Measurements from ENCODE around the gene VMAC. TPM values are rescaled to one million over a fixed set of nuclear protein-coding genes. Genes with fewer than 3 reads are reported as not detected.

VMAC gene
- total and polyA plus RNA-seq, 2 of the 13 experiments (the other 11 are each of a cell fraction or from before 2014, with no cell fraction given), result 2.4 TPM

- no peak for TF ChIP-seq ZNF687 (CRISPR knock-in tag; IDR thresholded peaks at IDR 0.05)
- no peak for TF ChIP-seq AFF4 (CRISPR knock-in tag; IDR thresholded peaks at IDR 0.05)
- TF ChIP-seq ZNF703 (CRISPR knock-in tag; IDR thresholded peaks at IDR 0.05; ENCODE audit: borderline replicate concordance), result no peak
Observed at GRCh38 chr19:5925830-5926427, 21.3 kb downstream of the VMAC start (continued).
